NCI-H187 treated with DMSO at 0.1 percent for 48 hours (cell line): Measurements from ENCODE around the gene POU2AF3.

Experiments
- DNase-seq: peaks from one replicate; lab custom pipeline; 2025; lab: John Stamatoyannopoulos, UW

POU2AF3 gene

GRCh38 chr11:111329306-111330204, 31.2 kb downstream of the POU2AF3 start:
- DNase-seq = no peak

- no peak for DNase-seq
Measured at GRCh38 chr11:111330234-111330893, 32.0 kb downstream of the POU2AF3 start.

- DNase-seq = no peak
Measured at GRCh38 chr11:111331711-111332479, 33.5 kb downstream of the POU2AF3 start.

GRCh38 chr11:111334532-111335502, 36.5 kb downstream of the POU2AF3 start:
- peak; percentile 20 for DNase-seq

- no peak for DNase-seq
Measured at GRCh38 chr11:111335549-111335948, 37.2 kb downstream of the POU2AF3 start.

- DNase-seq = no peak
Measured at GRCh38 chr11:111336062-111336461, 37.7 kb downstream of the POU2AF3 start.

- DNase-seq = no peak
Measured at GRCh38 chr11:111336582-111337256, 38.4 kb downstream of the POU2AF3 start.

GRCh38 chr11:111339758-111340388, 41.5 kb downstream of the POU2AF3 start:
- no peak for DNase-seq

GRCh38 chr11:111342329-111342728, 44.0 kb downstream of the POU2AF3 start:
- no peak for DNase-seq

GRCh38 chr11:111344032-111344431, 45.7 kb downstream of the POU2AF3 start:
- DNase-seq = no peak

- DNase-seq = no peak
Measured at GRCh38 chr11:111347002-111347722, 48.8 kb downstream of the POU2AF3 start.

- no peak for DNase-seq
Measured at GRCh38 chr11:111347723-111348115, 49.4 kb downstream of the POU2AF3 start.

GRCh38 chr11:111348147-111348546, 49.8 kb downstream of the POU2AF3 start:
- DNase-seq = no peak

GRCh38 chr11:111349191-111349695, 50.9 kb downstream of the POU2AF3 start:
- no peak for DNase-seq

GRCh38 chr11:111350811-111351210, 52.5 kb downstream of the POU2AF3 start:
- no peak for DNase-seq

GRCh38 chr11:111351374-111352055, 53.2 kb downstream of the POU2AF3 start:
- DNase-seq = no peak

GRCh38 chr11:111352231-111352746, 53.9 kb downstream of the POU2AF3 start:
- no peak for DNase-seq

- DNase-seq = no peak
Measured at GRCh38 chr11:111352935-111353710, 54.8 kb downstream of the POU2AF3 start.
